ENCODE data around the gene TRIM50. TPM values are rescaled to one million over a fixed set of nuclear protein-coding genes. Genes with fewer than 3 reads are reported as not detected.
"Not testable (repeated sequence)": the region's sequence is repeated elsewhere in the genome, so short reads cannot be mapped to it uniquely, and the experiment has no call there.

Gene TRIM50
- polyA plus RNA-seq, 5 donors: 0.14 to 0.24 (median 0.17) TPM; not detected in 1

GRCh38 chr7:73350306-73351068 is 22.6 kb upstream of the TRIM50 start:
- no peak for DNase-seq

- no peak for DNase-seq
Observed at GRCh38 chr7:73349763-73350162, 21.9 kb upstream of the TRIM50 start.

- DNase-seq: no peak
Observed at GRCh38 chr7:73345951-73346350, 18.1 kb upstream of the TRIM50 start.

GRCh38 chr7:73345538-73345937 is 17.7 kb upstream of the TRIM50 start:
- no peak for DNase-seq

GRCh38 chr7:73343671-73344380 is 15.9 kb upstream of the TRIM50 start:
- no peak for DNase-seq

GRCh38 chr7:73342645-73343044 is 14.8 kb upstream of the TRIM50 start:
- DNase-seq: peak; percentile 39 to 63

- DNase-seq: no peak
Observed at GRCh38 chr7:73341877-73342276, 14.0 kb upstream of the TRIM50 start.

- no peak for DNase-seq
Observed at GRCh38 chr7:73340514-73340913, 12.6 kb upstream of the TRIM50 start.

GRCh38 chr7:73338321-73338720 is 10.4 kb upstream of the TRIM50 start:
- peak; percentile 34 to 45 for DNase-seq

GRCh38 chr7:73332447-73332846 is 4.6 kb upstream of the TRIM50 start:
- DNase-seq: no peak

GRCh38 chr7:73330772-73331171 is 2.9 kb upstream of the TRIM50 start:
- no peak for DNase-seq

GRCh38 chr7:73329861-73330581 is 2.1 kb upstream of the TRIM50 start:
- peak in 1 of 2 donors; percentile 30 for DNase-seq

GRCh38 chr7:73328696-73329095 is 814 bp upstream of the TRIM50 start:
- no peak for DNase-seq

GRCh38 chr7:73327449-73327848 is 433 bp downstream of the TRIM50 start:
- not testable (repeated sequence) for DNase-seq

- DNase-seq: not testable (repeated sequence)
Observed at GRCh38 chr7:73325424-73325823, 2.5 kb downstream of the TRIM50 start.

GRCh38 chr7:73324081-73324845 is 3.6 kb downstream of the TRIM50 start:
- DNase-seq: peak in 1 of 2 donors; percentile 32

GRCh38 chr7:73323434-73324080 is 4.3 kb downstream of the TRIM50 start:
- DNase-seq: not testable (repeated sequence)

GRCh38 chr7:73320009-73320408 is 7.9 kb downstream of the TRIM50 start:
- DNase-seq: not testable (repeated sequence)

- not testable (repeated sequence) for DNase-seq
Observed at GRCh38 chr7:73319541-73319940, 8.3 kb downstream of the TRIM50 start.

GRCh38 chr7:73318656-73319204 is 9.2 kb downstream of the TRIM50 start:
- DNase-seq: not testable (repeated sequence)

- no peak for DNase-seq
Observed at GRCh38 chr7:73316521-73316920, 11.4 kb downstream of the TRIM50 start.

Measured in right lung (tissue), 5 donors.